ENCODE data around the gene FXYD7.

FXYD7 gene, protein sequence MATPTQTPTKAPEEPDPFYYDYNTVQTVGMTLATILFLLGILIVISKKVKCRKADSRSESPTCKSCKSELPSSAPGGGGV

DNA sequence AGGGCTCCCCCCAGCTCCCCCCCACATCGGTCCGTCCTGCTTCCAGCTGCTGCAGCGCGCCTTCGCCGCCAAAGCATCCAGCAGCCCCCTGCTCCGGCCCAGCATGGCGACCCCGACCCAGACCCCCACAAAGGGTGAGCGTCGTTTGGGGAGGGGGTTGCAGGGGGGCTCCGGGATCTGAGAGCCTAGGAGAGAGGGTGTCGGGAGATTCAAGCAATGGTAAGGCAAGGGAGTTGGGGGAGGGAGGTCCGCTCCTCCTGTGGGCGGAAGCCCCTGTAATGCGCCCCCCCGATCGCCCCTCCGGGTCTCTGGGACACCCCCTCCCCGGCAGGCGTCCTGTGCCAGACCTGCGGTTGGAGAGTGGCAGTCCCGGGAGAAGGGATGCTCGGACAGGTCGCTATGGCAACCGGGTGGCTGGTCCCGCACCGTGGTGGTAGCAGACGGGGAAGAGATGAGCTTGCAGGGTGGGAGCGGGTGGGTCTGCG is at the start of gene FXYD7:
FXYD7 (plus strand) TSS at position 25 of the 485 bp plus-strand sequence; CDS start at position 104, 79 bp downstream.
- no peak within 1 kb of the TSS for H3K4me3 ChIP-seq (replicated peaks; ENCODE audit: low read depth, low read length)
- TF ChIP-seq, protein P1, sequence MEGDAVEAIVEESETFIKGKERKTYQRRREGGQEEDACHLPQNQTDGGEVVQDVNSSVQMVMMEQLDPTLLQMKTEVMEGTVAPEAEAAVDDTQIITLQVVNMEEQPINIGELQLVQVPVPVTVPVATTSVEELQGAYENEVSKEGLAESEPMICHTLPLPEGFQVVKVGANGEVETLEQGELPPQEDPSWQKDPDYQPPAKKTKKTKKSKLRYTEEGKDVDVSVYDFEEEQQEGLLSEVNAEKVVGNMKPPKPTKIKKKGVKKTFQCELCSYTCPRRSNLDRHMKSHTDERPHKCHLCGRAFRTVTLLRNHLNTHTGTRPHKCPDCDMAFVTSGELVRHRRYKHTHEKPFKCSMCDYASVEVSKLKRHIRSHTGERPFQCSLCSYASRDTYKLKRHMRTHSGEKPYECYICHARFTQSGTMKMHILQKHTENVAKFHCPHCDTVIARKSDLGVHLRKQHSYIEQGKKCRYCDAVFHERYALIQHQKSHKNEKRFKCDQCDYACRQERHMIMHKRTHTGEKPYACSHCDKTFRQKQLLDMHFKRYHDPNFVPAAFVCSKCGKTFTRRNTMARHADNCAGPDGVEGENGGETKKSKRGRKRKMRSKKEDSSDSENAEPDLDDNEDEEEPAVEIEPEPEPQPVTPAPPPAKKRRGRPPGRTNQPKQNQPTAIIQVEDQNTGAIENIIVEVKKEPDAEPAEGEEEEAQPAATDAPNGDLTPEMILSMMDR (IDR thresholded peaks at IDR 0.05; ENCODE audit: low read depth, low read length, missing control alignments): no peak

DNA sequence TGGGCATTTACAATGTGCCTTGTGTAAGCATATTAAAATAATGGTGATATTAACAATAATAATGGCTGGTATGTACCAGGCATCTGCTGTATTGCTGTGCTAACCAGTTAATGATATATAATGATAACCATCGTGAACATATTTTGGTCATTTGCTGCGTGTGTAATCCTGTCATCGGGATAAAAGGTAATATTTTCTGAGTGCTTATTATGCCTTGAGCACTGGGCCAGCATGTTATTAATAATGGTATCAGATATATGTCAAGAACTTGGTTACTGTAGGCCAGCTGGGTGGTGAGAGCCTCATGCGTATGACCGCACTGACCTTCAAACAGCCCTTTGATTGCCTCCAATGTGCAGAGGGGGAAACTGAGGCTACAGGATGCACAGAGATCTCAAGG is 49.6 kb upstream of the FXYD7 start:
- TF ChIP-seq, protein P1 (IDR thresholded peaks at IDR 0.05; ENCODE audit: low read depth, low read length, missing control alignments): no peak
- no peak overlapping the region for H3K4me3 ChIP-seq (replicated peaks; ENCODE audit: low read depth, low read length)
- DNase-seq (ENCODE audit: extremely low read depth, low read depth): no peak

More for the DNA sequence above, at the start of gene FXYD7:
- no peak for DNase-seq (ENCODE audit: extremely low read depth, low read depth)

DNA sequence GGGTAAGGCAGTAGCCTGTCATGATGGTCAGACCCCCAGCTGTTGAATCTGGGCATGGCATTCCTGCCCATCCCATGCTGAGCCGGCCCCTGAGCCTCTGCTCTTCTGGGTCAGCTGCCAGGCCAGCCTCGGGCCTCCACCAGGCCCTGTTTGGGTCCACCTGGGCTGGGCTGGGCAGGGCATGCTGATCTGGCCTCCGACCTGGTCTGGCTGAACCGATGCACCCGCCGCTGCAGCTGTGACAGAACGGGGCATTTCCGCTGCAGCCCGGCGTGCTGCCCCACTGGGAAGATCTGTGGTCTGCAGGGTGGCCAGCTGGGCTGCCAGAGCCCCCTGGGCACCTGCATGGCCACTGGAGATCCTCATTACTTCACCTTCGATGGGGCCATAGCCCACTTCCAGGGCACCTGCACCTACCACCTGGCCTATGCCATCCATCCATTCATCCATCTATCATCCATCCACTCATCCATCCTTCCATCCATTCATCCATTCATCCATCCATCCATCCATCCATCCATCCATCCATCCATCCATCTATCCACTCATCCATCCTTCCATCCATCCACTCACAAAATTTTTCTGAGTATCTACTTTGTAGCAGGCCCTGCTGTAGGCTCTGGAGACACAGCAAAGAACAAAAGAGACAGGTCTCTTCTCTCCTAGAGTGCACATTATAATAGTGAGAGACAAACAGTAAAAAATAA is 49.0 kb upstream of the FXYD7 start:
- no peak for DNase-seq (ENCODE audit: extremely low read depth, low read depth)
- no peak overlapping the region for H3K4me3 ChIP-seq (replicated peaks; ENCODE audit: low read depth, low read length)
- TF ChIP-seq, protein P1 (IDR thresholded peaks at IDR 0.05; ENCODE audit: low read depth, low read length, missing control alignments): no peak

DNA sequence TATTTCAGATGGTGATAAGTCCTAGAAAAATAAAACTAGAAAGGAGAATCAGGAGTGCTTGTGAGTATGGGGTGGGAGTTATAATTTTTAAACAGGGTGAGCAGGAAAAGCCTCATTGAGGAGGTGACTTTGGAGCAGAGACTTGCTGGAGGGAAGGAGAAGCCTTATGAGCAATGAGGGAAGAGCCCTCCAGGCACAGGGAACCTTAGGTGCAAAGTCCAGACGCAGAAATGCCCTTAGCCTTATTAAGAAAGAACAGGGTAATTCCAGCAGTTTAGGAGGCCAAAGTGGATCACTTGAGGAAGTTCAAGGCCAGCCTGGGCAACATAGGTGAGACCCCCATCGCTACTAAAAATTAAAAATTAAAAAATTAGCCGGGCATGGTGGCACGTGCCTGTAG is 48.4 kb upstream of the FXYD7 start:
- H3K4me3 ChIP-seq (replicated peaks; ENCODE audit: low read depth, low read length): no peak overlapping the region

DNA sequence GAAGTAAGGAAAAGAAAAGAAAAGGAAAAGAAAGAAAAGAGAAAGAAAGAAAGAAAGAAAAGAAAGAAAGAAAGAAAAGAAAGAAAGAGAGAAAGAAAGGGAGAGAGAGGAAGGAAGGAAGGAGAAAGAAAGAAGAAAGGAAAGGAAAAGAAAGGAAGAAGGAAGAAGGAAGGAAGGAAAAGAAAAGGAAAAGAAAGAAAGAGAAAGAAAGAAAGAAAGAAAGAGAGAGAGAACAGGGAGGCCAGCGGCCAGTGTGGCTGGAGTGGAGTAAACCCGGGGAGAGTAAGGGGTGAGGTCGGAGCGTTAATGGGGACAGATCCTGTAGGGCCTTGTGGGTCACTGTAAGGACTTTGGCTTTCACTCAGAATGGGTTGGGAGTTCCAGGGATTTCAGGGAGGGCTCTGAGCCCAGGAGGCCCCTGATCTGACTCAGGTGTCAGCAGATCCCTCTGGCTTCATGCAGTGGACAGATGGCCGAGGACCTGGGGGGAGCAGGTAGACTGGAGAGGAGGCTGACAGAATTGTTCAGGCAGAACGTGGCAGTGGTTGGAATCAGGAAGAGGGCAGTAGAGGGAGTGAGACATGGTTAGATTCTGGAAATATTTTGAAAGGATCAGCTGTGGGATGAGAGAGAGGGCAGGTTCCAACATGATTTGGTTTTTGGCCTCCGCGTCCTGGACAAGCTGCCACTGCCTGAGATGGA is 47.2 kb upstream of the FXYD7 start:
- TF ChIP-seq, protein P1 (IDR thresholded peaks at IDR 0.05; ENCODE audit: low read depth, low read length, missing control alignments): no peak
- no peak overlapping the region for H3K4me3 ChIP-seq (replicated peaks; ENCODE audit: low read depth, low read length)
- no peak for DNase-seq (ENCODE audit: extremely low read depth, low read depth)

More for the DNA sequence above, 48.4 kb upstream of the FXYD7 start:
- DNase-seq (ENCODE audit: extremely low read depth, low read depth): no peak
- TF ChIP-seq, protein P1 (IDR thresholded peaks at IDR 0.05; ENCODE audit: low read depth, low read length, missing control alignments): no peak

DNA sequence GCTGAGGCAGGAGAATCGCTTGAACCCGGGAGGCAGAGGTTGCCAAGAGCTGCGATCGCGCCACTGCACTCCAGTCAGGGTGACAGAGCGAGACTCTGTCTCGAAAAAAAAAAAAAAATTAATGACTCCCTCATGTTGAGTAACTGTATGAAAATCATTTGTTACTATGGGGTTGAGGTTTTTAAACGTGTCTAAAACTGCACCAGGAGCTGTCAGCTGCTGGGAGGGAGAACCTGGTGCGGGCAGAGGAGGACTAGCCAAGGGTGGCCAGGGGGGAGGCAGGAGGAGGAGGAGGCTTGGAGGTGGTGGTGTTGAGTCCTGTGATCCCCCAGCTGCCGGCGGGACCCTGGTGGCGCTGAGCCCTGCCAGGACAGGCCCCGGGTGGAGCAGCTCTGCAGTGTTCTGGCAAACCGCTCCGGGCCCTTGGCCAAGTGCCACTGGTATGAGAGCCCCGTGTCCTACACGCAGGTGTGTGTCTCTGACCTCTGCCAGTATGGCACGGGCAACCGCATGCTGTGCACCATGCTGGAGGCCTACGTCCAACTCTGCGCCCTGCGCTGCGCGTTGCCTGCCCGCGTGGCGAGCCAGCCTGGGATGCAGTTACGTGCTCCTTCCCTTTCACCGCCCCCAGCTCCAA is 44.5 kb upstream of the FXYD7 start:
- no peak overlapping the region for H3K4me3 ChIP-seq (replicated peaks; ENCODE audit: low read depth, low read length)
- no peak for DNase-seq (ENCODE audit: extremely low read depth, low read depth)
- TF ChIP-seq, protein P1 (IDR thresholded peaks at IDR 0.05; ENCODE audit: low read depth, low read length, missing control alignments): no peak

Data from HFF-Myc (cell line).